ENCODE results near the gene HOXD1. TPM values are rescaled to one million over a fixed set of nuclear protein-coding genes. Genes with fewer than 3 reads are reported as not detected.

The HOXD1 gene
- total RNA-seq, 6 donors from 2014 or later = 1.0 to 7.2 (median 3.6) TPM

GRCh38 chr2:176167398-176167797 lies 21.1 kb upstream of the HOXD1 start:
- Histone ChIP-seq H3K27me3 (peaks cover 0 to 49% (median 20%) of the 10 kb centered on the region in 4 donors), H3K27ac (no peak overlapping the region), H3K9me3 (no peaks in the 10 kb centered on the region), H3K36me3 (no peaks in the 10 kb centered on the region), H3K4me3 (no peak overlapping the region), H3K4me1 (peaks cover 8 to 20% (median 9%) of the 10 kb centered on the region in 4 donors)
- no peak for TF ChIP-seq CTCF (IDR thresholded peaks at IDR 0.05)
- no peak for TF ChIP-seq EP300 (IDR thresholded peaks at IDR 0.05)
- TF ChIP-seq POLR2A (IDR thresholded peaks at IDR 0.05) = no peak
- TF ChIP-seq POLR2AphosphoS5 (IDR thresholded peaks at IDR 0.05) = no peak
- 54 to 55% methylated on average over 1 of the region's 1 CpG for WGBS, 2 donors
- no peak for DNase-seq
- ATAC-seq (ENCODE audit: low FRiP score in 2 of 2) = no peak

GRCh38 chr2:176169181-176169580 lies 19.3 kb upstream of the HOXD1 start:
- Histone ChIP-seq H3K27ac (no peak overlapping the region), H3K36me3 (no peaks in the 10 kb centered on the region), H3K4me1 (peaks cover 8 to 21% (median 9%) of the 10 kb centered on the region in 4 donors), H3K27me3 (peaks cover 0 to 37% (median 18%) of the 10 kb centered on the region in 4 donors), H3K4me3 (no peak overlapping the region), H3K9me3 (no peaks in the 10 kb centered on the region)
- 88% methylated on average over 5 of the region's 5 CpGs; no CpG with 5 or more reads in 1 of the 2 donors for WGBS, 2 donors
- ATAC-seq (ENCODE audit: low FRiP score in 2 of 2) (no peak), DNase-seq (no peak)
- TF ChIP-seq EP300 (IDR thresholded peaks at IDR 0.05) (no peak), CTCF (IDR thresholded peaks at IDR 0.05) (no peak), POLR2A (IDR thresholded peaks at IDR 0.05) (no peak), POLR2AphosphoS5 (IDR thresholded peaks at IDR 0.05) (no peak)

GRCh38 chr2:176169711-176170110 lies 18.8 kb upstream of the HOXD1 start:
- no peak for TF ChIP-seq CTCF (IDR thresholded peaks at IDR 0.05)
- TF ChIP-seq POLR2A (IDR thresholded peaks at IDR 0.05) = no peak
- TF ChIP-seq POLR2AphosphoS5 (IDR thresholded peaks at IDR 0.05) = no peak
- TF ChIP-seq EP300 (IDR thresholded peaks at IDR 0.05) = no peak
- no peak for ATAC-seq (ENCODE audit: low FRiP score in 2 of 2)
- Histone ChIP-seq H3K9me3 (no peaks in the 10 kb centered on the region), H3K27me3 (peaks cover 0 to 35% (median 17%) of the 10 kb centered on the region in 4 donors), H3K27ac (no peak overlapping the region), H3K36me3 (no peaks in the 10 kb centered on the region), H3K4me1 (peaks cover 8 to 21% (median 9%) of the 10 kb centered on the region in 4 donors), H3K4me3 (no peak overlapping the region)
- no peak for DNase-seq
- WGBS, 2 donors = 67 to 68% methylated on average over 2 of the region's 2 CpGs

- Histone ChIP-seq H3K27me3 (peaks cover 0 to 29% (median 14%) of the 10 kb centered on the region in 4 donors), H3K27ac (no peak overlapping the region), H3K36me3 (no peaks in the 10 kb centered on the region), H3K4me1 (peaks cover 3 to 17% (median 9%) of the 10 kb centered on the region in 4 donors), H3K4me3 (no peak overlapping the region), H3K9me3 (no peaks in the 10 kb centered on the region)
- 67 to 86% methylated on average over 1 of the region's 1 CpG for WGBS, 2 donors
- no peak for DNase-seq
- no peak for ATAC-seq (ENCODE audit: low FRiP score in 2 of 2)
- no peak for TF ChIP-seq EP300 (IDR thresholded peaks at IDR 0.05)
- TF ChIP-seq CTCF (IDR thresholded peaks at IDR 0.05) = no peak
- TF ChIP-seq POLR2A (IDR thresholded peaks at IDR 0.05) = no peak
- no peak for TF ChIP-seq POLR2AphosphoS5 (IDR thresholded peaks at IDR 0.05)
Observed at GRCh38 chr2:176170602-176171305, 17.7 kb upstream of the HOXD1 start.

All from upper lobe of left lung (tissue), 6 donors.